Stimulated activated CD4-positive, alpha-beta T cell treated with anti-CD3 and anti-CD28 coated beads, Interleukin-12 subunit alpha, Interleukin-12 subunit beta, amount 100 ng/mL, for 48 hours (primary cell): Measurements from ENCODE around the gene LRR1.
"Not testable (repeated sequence)": the region's sequence is repeated elsewhere in the genome, so short reads cannot be mapped to it uniquely, and the experiment has no call there.

Experiments
- DNase-seq, 3 donors: peaks; one replicate each; pipeline ENCODE4 v3.0.0-alpha.2; 2020; ENCODE audit warnings: low read depth in 2 of 3, low spot score in 1 of 3

LRR1 gene

DNA sequence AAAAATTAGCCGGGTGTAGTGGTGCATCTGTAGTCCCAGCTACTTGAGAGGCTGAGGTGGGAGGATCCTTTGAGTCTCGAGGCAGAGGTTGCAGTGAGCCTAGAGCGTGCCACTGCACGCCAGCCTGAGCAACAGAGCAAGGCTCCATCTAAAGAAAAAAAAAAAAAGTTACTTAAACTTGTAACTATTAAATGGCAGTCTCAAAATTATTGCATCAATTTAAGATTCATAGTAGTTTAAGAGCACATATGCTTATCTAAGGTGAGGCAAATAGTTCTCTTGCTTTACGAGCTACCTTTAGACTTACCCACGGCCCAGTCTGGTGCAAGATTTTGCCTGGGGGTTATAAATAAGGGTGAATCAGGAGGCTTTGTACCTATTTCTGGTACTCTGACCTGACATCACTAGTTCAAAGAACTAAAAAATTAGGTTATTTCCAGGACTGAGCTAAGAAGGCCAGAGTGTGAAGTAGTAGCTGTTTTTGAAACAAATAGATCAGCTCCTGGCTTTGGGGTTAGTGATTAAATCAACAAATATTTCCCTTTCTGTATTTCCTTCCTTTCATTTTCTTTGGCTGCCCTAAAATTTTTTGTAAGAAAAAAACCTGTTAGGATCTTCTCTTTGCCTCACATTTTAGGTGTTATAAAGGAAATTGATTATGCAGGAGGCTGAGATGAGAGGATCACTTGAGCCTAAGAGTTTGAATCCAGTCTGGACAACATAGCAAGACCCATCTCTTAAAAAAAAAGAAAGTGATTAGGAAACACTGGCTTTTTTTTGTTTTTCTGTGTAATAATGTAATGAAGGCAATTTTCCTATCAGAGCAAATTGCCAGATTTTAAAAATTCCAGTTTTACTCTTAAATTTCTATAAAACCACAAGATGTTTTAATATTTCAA, 25.4 kb downstream of the LRR1 start:
- DNase-seq: no peak

DNA sequence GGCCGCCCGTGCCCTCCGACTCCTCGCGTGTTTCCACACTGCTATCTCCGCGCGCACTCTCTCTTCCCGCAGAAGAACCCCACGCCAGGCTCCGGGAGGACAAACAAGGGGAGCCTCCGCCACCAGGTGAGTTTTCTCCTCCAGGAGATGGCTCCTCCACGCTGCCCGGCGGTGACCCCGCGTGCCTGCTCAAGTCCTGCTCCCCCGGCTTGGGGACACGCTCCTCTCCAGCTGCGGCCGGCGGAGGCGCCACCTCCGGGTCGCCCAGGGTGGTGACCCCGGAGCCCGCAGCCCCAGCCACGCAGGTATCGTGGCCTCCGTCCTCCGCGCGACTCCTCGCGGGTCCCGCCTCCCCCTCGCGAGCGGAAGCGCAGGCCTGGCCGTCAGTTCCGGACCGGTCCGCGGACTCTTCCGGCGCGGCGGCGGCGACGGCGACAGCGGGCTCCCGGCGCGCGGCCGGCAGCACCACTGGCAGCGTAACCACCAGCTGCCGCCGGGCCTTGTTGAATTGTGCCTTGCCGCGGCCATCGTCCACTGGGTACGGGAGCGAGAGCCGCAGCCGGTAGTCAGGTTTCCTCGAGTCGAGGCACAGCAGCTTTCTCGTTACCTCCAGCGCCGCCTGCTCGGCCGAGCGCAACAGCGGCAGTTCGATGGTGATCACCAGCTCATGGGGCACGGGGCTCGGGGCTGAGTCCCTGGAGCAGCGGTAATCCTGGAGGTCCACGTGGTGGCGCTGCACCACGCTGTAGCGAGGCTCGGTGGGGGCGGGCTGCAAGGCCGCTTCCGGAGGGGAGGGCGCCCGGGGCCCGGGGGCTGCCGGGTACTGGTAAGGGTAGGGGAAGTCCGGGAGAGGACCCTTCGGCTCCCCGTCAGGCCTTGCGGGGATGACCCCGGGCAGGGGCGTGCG, 35.2 kb downstream of the LRR1 start:
- peak; percentile 85 to 94 (median 91) for DNase-seq

DNA sequence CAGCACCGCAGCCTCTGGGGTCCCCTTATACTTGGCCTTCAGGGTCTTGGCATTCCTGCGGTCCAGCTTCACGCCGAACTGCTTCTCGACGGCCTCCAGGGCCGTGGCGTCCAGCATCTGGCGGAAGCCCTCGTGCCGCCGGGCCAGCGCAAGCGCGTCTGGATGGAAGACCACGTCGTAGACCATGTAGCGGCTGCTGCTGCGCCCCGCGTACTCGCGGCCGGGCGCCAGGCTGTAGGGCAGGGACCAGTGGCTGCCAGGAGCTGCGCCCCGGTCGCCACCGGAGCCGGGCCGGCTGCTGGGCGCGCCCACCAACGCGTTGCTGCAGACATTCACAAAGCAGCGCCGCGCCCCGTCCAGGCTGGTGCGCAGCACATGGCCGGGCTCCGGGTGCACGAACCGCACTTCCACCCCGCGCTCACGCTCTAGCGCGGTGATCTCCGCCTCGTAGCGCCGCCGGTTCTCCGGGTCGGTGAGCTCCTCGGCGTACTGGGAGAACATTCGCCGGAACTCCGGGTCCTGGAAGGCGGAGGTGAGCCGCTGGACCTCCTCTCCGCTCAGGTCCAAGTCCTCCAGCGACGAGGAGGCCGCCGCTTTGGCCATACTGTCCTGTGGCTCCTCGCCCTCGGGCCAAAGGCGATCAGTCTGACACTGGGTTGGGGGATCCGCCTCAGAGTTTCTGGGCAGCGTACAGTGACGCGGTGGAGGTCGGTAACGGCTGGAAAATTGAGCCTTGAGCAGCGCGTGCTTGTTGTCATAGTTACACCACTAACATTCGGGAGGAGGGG, 36.0 kb downstream of the LRR1 start, which contains the start of gene DNAAF2:
DNAAF2 (minus strand) TSS at position 698 of the 788 bp plus-strand sequence; CDS start at position 603, 95 bp downstream.
- DNase-seq: peak; percentile 39 to 56 (median 45)

DNA sequence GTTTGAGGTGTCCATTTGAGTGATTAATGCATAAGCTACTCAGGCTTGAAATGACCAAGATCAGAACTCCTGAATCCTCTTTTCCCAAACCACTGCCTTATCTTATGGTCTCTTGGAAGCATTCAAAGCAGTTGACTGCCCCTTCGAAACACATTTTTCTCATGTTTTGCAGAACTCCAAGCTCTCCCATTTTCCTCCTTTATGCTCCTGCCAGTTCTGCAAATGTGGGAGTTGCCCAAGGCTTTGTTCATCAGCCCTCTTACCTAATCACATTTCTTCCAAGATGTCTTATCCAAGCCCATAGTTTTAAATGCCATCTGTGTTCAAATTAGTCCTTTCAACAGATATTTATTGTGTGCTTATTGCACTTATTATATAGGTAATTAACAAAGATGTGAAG, 38.1 kb downstream of the LRR1 start:
- DNase-seq: no peak

DNA sequence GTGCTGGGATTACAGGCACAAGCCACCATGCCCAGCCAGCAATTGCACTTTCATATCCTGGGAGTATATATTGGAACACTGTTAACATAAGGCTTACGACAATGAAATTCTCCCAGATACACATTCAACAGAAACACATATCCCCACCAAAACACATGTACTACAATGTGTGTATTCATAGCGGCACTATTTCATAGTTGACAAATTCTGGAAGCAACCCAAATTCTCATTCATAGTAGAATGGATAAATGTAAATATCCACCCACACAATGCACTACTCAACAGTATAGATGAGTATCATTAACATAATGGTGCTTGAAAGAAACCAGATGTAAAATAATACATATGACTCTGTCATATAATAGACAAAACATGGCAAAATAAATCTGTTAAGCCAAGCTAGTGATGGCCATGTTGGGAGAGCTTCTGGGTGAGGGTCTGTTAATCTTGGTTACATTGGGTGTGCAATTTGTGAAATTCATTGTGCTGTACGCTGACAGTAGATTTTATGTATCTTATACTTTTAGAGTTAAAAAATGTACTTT, 38.9 kb downstream of the LRR1 start:
- DNase-seq: no peak

DNA sequence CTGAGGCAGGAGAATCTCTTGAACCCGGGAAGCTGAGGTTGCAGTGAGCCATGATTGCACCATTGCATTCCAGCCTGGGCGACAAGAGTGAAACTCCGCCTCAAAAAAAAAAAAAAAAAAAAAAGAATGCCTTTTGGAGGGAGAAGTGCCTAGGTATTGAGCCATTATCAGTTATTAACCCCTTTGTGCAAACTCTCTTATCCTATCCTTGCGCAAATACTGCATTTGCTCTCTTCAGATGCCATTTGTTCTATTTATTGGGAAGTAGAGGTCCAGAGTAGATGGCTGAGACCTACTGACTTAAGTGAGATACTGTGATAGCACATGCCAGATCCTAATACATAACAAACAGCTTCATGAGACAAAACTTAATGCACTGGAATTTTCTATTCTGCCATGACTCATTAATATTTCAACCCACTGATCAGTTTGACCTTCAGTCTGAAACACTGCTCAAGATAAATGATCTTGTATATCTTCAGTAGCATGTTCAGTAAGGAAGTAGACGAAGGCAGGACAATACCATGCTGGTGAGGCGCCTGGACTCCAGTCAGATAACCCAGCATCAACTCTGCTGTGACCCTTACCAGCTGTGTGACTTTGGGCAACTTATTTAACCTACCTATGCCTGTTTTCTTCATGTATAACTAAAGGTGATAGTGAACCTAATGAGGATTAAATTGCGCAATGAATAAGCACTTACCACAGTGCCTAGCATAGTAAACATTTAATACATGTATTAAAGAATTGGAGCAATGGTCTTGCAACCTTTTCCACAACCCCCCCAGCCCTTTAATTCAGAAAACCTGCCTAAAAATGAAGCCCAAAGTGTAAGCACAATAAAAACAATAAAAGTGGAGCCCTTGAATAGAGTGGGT, 42.0 kb downstream of the LRR1 start:
- no peak for DNase-seq

DNA sequence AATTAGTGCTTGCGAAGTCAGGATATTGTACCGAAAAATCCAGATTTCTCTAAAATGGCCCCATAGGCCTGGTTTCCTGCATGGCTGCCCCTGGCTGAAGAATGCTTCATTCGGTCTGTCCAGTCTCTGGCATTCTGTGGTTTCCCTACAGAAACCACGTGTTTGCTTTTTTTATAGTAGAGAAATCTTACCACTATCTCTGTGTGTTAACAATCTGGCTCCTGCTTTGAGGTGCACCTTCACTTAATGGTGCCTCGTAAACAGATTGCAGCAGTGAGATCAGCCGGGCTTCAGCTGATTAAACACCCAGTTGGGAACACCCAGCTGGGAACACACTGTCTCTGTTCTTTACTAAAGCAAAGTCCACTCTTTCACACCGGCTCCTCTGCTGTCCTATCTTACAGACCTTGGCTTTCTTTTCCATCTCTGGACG, 43.0 kb downstream of the LRR1 start:
- DNase-seq: no peak

DNA sequence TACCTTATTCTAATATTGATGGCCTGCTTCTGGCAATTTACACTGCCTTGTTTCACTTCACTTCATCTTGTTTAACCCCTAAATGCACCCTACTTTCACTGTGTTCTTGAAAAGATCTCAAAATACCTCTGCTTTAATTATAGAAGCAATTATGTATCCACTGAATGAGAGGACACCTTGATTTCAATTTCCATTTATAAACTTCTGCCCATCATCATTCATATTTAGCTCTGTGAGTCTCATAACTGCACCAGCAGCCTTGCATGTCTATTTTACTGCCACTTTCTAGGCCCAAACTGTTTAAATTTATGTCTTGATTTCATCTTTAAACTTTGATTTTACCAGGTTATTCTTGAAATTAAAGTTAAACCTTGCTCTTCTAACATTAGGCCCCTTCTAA, 43.4 kb downstream of the LRR1 start:
- no peak for DNase-seq

DNA sequence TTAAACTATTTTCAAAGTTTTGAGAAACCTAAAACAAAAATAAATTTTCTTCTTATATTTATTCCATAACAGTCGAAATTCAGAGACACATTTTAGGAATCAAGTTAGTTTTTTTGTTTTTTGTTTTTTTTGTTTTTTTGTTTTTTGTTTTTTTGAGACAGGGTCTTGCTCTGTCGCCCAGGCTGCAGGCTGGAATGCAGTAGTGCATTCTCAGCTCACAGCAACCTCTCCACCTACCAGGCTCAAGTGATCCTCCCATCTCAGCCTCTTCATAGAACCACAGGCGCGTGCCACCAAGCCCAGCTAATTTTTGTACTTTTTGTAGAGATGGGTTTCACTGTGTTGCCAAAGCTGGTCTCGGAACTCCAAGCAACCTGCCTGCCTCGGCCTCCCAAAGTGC, 54.8 kb downstream of the LRR1 start:
- DNase-seq: no peak

GRCh38 chr14:49654511-49654910, 55.8 kb downstream of the LRR1 start:
- no peak for DNase-seq

DNA sequence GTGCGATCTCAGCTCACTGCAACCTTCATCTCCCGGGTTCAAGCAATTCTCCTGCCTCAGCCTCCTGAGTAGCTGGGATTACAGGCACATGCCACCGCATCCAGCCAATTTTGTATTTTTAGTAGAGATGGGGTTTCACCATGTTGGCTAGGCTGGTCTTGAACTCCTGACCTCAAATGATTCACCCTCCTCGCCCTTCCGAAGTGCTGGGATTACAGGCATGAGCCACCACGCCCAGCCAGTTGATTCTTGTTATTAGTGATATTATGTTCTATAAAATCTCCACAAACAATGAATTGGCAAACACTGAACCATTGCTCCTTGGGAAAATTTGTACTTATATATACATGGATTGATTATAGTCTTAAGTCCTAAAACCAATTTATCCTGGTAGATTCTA, 58.8 kb downstream of the LRR1 start:
- DNase-seq: not testable (repeated sequence)

DNA sequence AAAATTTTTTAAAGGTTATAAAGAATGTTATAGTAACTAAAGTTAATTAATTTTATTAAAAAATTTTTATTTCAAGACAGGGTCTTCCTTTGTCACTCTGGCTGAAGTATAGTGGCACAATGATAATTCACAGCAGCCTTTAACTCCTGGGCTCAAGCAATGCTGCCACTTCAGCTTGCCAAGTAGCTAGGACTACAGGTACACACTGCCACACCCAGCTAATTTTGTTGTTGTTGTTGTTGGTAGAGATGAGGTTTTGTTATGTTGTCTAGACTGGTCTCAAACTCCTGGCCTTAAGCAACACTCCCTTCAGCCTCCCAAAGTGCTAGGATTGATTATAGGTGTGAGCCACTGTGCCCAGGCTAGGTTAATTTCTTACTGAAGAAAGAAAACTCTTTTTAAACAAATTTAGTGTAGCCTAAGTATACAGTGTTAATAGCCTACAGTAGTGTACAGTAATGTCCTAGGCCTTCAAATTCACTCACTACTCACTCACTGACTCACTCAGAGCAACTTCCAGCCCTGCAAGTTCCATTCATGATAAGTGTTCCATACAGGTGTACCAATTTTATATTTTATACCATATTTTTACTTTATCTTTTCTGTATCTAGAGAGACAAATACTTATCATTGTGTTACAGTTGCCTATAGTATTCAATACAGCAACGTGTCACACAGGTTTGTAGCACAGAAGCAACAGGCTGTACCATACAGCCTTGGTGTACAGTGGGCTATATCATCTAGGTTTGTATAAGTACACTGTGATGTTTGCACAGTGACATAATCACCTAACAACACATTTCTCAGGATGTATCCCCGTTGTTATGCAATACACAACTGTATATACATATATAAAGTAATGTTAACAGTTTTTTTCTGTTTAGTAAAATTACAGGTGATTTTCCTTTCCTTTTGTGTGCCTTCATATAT, 61.1 kb downstream of the LRR1 start:
- no peak for DNase-seq
